WTC11 (cell line): ENCODE measurements around the gene FABP3.

Source experiments
- ATF2 ChIP-seq: sonication (generic); formaldehyde crosslinking; IDR thresholded peaks from 2 replicates; pipeline ENCODE4 v1.8.1; 2022; ENCODE audit warnings: low read depth, missing genetic modification reagents, borderline replicate concordance
- CTCF ChIP-seq: fragments of 200-600 bp; IDR thresholded peaks from 2 replicates; pipeline ENCODE4 v1.8.0; 2022; ENCODE audit warnings: antibody characterized with exemption
- MAX ChIP-seq: sonication (generic); formaldehyde crosslinking; IDR thresholded peaks from 2 replicates; pipeline ENCODE4 v1.8.0; 2022; ENCODE audit warnings: mild to moderate bottlenecking, missing genetic modification reagents
- NFE2L1 ChIP-seq: sonication (generic); formaldehyde crosslinking; IDR thresholded peaks from 2 replicates; pipeline ENCODE4 v1.8.1; 2023; ENCODE audit warnings: missing genetic modification reagents
- NR1H2 ChIP-seq: sonication (generic); formaldehyde crosslinking; IDR thresholded peaks from 2 replicates; pipeline ENCODE4 v1.9.0; 2021; ENCODE audit warnings: mild to moderate bottlenecking, moderate library complexity, missing genetic modification reagents
- SMAD3 ChIP-seq: sonication (generic); formaldehyde crosslinking; IDR thresholded peaks from 2 replicates; pipeline ENCODE4 v1.8.0; 2022; ENCODE audit warnings: missing genetic modification reagents, mild to moderate bottlenecking, borderline replicate concordance
- SMAD4 ChIP-seq: sonication (generic); formaldehyde crosslinking; IDR thresholded peaks from 2 replicates; pipeline ENCODE4 v1.8.0; 2022; ENCODE audit warnings: mild to moderate bottlenecking, missing genetic modification reagents
- TEAD4 ChIP-seq: sonication (generic); formaldehyde crosslinking; IDR thresholded peaks from 2 replicates; pipeline ENCODE4 v1.8.0; 2022; ENCODE audit warnings: mild to moderate bottlenecking, missing genetic modification reagents
- USF2 ChIP-seq: sonication (generic); formaldehyde crosslinking; IDR thresholded peaks from 2 replicates; pipeline ENCODE4 v1.8.1; 2023; ENCODE audit warnings: mild to moderate bottlenecking, missing genetic modification reagents, moderate library complexity
- ZBTB21 ChIP-seq: sonication (generic); formaldehyde crosslinking; IDR thresholded peaks from 2 replicates; pipeline ENCODE4 v1.8.1; 2023; ENCODE audit warnings: mild to moderate bottlenecking, missing genetic modification reagents, borderline replicate concordance
- ZNF138 ChIP-seq: sonication (generic); formaldehyde crosslinking; conservative IDR thresholded peaks from 2 replicates; pipeline ENCODE4 v1.8.1; 2022; ENCODE audit warnings: mild to moderate bottlenecking, moderate library complexity, missing genetic modification reagents

- TF ChIP-seq MAX (CRISPR knock-in tag) (no peak), ATF2 (CRISPR knock-in tag) (no peak), CTCF (no peak), USF2 (CRISPR knock-in tag) (no peak), SMAD3 (CRISPR knock-in tag) (no peak), SMAD4 (CRISPR knock-in tag) (no peak), NFE2L1 (CRISPR knock-in tag) (no peak), ZNF138 (no peak), NR1H2 (CRISPR knock-in tag) (no peak), ZBTB21 (CRISPR knock-in tag) (no peak), TEAD4 (CRISPR knock-in tag) (no peak)
Measured at GRCh38 chr1:31362032-31362431, 10.8 kb downstream of the FABP3 start.
